Heart left ventricle (tissue), 13 donors: ENCODE data around the gene SPTB.

Experiments
- CTCF ChIP-seq, 12 donors: fragments of 200-600 bp; sonication (generic) in 4 of 12; IDR thresholded peaks; one replicate each; pipeline versions ENCODE4 v1.5.0 to v1.8.0; 2018 to 2022; ENCODE audit warnings: antibody characterized with exemption in 12 of 12, mild to moderate bottlenecking in 5 of 12
- POLR2A ChIP-seq, 2 donors: fragments of 450-650 bp; IDR thresholded peaks; one replicate each; pipeline ENCODE4 v1.6.1; 2017; ENCODE audit warnings: antibody characterized with exemption in 2 of 2, mild to moderate bottlenecking in 2 of 2, moderate library complexity in 2 of 2
- donor health status: ischemic (EF 13 %, LVEDD 7.1; RV severe dilation, severe dysfunction).
- donor health status: DM: no; HTN: yes; CAD: no.
- donor health status: DM: no; HTN: no; CAD: no.
- donor health status: ischemic (EF 25% LVEDD 6.9; RV normal size, moderate dysfunction).
- donor health status: ischemic (EF 25% LVEDD 5.7; RV mildly dilated, moderate dysfunction).
- donor health status: ischemic (EF 35%, LVEDD 5.7; RV mildly dilated, moderate dysfunction).
- donor health status: nonischemic (EF 11% LVEDD 7.7; RV severe dilation, severe dysfunction).
- donor health status: DM: yes; HTN: yes; CAD: no.
- donor health status: PGD.
- donor health status: ischemic (EF 29% LVEDD 5.4; RV normal size, mild dysfunction).
- donor health status: nonischemic (EF 23%, LVEDD 6.1; RV moderate dilation, normal function).

GRCh38 chr14:64807551-64807950 lies 72.2 kb downstream of the SPTB start:
- TF ChIP-seq POLR2A (IDR thresholded peaks at IDR 0.05) (no peak), CTCF (IDR thresholded peaks at IDR 0.05) (no peak)
